HG02623 (cell line): ENCODE results near the gene KSR2.
"Not testable (repeated sequence)": the region's sequence is repeated elsewhere in the genome, so short reads cannot be mapped to it uniquely, and the experiment has no call there.

Source experiments
- ATAC-seq: cut with Tn5 transposase; IDR thresholded peaks from one replicate; pipeline ENCODE4 v1.9.1; 2021; ENCODE audit warnings: moderate library complexity; ENCODE audit not compliant: unreplicated experiment

Gene KSR2

DNA sequence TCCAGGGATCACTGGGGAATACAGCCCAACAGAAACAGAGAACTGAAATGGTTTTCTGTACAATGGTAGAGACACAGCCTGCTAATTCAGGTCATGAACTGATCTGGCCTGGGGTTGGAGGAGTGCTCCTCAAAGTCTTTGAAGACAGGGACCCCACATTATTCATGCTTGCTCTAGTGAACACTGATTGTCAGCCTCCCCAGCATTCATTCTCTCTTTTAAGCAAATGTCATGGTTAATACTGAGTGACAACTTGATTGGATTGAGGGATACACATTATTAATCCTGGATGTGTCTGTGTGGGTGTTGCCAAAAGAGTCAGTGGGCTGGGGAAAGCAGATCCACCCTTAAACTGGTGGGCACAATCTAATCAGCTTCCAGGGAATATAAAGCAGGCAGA, 319.0 kb downstream of the KSR2 start:
- no peak for ATAC-seq

DNA sequence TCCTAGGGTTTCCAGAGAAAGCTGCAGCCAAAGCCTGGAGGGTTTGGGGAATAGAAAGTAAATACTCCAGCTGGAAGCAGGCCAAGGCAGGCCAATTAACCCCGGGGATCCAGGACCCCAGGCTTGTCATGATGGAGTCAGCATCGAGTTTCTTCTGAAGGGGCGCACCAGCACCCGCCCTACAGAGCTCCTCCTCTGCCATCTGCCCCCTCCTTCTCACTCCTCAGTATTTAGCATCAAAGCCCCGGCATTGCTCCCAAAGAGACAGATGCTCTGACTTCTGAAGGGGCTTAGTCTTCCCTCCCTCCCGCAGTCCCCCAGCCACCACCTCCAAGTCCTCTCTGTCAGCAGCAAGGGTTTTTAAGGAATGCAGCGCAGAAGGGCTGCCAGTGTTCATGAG, 322.3 kb downstream of the KSR2 start:
- no peak for ATAC-seq

DNA sequence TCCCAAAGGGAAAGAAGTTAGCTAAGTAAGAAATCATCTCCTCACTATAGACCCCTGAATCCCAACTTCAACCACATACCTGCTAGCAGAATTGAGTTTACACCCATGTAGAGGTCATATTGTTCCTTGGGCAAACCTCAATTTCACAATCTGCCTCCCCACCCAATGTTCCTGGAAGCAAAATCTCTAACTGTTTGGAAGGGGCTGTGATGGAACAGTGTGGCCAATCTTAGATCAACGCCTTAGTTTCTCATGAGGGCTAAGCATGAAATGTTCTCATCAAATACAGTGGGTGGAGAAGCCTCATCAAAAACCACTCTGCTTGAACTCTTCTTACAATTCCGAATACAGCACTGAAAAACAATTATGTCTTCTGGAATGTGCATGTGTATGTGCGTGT, 323.3 kb downstream of the KSR2 start:
- no peak for ATAC-seq

DNA sequence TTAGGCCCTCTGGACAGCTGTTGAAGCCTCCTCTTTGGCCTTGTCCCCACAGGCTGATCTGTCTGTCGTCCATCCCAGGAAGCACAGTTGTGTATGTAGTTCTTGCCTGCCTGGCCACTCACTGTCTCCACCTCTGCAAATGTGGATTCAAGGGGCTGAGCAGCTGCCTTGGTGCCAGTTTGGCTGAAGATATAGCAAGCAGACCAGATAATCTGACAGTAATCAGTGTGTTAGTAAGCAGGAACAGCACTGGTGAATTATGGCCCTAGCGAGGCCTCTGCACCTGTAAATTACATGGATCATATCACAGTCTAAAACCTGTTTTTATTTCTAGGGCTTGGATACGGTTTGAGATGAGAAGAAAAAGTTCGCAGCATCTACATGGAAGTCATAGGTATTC, 324.8 kb downstream of the KSR2 start:
- no peak for ATAC-seq

DNA sequence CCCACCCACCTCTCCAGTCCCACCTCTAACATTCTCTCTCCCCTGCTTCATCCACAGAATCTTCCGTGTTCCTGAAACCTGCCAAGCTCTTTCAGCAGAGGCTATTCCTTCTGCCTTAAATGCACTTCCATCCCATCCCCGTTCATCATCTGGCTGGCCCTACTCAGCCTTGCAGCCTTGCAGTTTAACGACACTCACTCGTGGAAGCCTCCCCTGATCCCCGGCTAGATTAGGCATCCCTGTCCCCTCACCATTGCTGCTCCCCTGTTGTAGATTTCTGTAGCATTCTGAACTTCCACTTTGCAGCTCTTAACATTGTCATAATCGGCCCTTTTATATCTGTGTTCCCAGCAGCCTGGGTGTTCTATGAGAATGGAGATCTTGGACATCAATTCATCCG, 326.9 kb downstream of the KSR2 start:
- no peak for ATAC-seq

DNA sequence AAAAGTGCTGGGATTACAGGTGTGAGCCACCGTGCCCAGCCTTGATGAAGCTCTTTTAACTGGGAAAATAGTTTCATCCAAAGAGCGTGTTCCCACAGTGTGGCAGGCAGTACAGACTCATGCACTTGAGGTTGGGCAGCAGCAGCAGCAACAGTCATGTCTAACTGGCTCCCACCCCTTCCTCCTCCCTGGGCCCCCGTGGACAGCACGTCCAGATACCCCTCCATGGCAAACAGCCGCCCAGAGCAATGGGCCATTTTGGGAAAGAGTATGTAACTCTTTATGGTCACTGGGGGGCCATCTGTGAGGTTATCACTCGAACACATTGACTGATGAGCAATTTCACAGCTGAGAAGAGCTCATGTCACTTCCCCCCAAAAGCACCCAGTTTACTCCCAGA, 328.3 kb downstream of the KSR2 start:
- no peak for ATAC-seq

DNA sequence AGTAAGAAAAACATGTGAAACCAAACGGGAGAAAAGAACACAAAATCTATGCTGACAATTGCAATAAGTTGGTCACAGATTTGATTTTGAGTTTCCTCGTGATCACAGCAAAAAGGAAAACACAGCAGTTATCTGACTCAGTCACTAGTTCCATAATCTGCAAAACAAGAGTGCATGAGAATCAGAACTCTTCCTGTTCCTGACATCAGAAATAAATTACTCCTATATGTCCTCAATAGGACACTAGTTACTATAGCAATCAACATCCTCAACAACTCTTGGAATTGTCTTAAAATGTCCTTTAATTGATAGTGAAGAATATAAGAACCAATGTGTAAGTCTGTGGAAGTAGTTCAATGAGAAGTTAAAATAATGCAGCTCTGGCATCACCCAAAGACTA, 339.3 kb downstream of the KSR2 start:
- ATAC-seq: no peak

DNA sequence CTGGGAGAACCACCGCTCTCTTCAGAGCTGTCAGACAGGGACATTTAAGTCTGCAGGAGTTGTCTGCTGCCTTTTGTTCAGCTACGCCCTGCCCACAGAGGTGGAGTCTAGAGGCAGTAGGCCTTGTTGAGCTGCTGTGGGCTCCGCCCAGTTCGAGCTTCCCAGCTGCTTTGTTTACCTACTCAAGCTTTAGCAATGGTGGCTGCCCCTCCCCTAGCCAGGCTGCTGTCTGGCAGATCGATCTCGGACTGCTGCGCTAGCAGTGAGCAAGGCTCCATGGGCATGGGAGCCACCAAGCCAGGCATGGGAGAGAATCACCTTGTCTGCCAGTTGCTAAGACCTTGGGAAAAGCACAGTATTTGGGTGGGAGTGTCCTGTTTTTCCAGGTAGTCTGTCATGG, 340.1 kb downstream of the KSR2 start:
- not testable (repeated sequence) for ATAC-seq

DNA sequence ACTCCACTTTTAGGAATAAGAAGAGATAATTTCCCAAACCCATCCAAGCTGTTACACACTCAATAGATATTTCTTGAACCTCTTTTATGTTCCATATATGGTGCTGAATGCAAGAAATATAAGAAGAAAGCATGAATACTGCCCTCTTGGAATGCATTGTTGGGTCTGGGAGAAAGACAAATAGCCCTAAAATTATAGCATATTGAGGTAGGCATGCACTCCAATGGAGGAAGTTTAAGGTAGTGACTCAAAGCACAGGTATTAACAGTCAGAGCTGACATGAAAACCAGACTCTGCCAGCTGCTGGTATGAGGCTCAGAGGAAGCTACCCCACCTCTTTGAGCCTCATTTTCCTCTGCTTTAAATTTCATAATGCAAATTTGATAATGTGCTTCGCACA, 346.0 kb downstream of the KSR2 start:
- no peak for ATAC-seq

DNA sequence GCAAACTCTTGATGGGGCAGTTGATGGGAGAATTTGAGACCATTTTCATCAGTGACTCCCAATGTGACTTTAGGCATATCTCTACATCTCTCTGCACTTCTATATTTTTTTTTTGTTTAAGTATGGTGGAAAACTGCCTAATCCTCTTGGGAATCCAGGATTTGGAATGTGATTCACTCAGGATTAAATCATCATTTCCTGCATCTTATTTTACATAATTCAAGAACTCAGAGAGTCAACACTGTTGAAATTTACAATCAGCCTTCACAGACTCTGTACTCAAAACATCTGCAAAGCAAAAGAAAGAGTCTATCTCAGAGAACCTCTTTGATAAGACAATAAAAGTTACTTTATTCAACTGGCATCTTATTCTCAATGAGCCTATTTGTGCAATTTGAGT, 346.7 kb downstream of the KSR2 start:
- no peak for ATAC-seq

DNA sequence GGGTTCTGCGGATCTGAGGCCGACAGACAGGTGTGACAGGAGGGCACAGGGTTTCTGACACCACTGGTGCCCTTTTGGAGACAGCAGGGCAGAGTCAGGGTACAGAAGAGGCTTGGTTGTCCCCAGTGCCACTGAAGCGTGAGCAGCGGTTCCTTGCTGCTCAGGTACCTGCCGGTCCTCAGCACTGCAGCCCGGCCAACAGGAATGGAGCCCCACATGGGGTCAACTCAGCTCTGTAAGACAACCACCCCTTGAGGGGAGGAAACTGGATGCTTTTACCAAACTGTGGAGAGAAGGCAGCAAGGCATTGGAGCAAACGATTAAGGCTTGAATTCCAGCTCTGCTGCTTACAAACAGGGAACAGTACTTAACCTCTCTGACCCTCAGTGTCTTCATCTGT, 361.0 kb downstream of the KSR2 start:
- ATAC-seq: no peak

DNA sequence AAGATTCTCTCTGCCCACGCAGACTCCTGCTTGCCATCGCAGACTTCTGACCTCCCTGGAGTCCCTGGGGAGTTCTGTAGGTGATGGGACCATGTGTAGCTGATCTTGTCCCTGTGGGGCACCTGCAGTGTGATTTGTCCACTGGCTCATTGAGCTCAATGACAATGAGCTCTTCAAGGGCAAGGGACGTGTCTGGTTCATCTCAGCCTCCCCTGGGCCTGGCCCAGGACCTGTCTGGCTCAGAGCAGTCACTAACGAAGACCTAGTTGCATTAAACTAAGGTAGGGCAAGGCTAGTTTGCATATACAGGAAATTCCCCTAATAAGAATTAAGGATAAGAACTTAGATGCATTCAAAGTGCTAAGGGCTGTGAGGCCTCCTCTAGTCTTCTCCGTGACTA, 361.8 kb downstream of the KSR2 start:
- ATAC-seq: no peak

DNA sequence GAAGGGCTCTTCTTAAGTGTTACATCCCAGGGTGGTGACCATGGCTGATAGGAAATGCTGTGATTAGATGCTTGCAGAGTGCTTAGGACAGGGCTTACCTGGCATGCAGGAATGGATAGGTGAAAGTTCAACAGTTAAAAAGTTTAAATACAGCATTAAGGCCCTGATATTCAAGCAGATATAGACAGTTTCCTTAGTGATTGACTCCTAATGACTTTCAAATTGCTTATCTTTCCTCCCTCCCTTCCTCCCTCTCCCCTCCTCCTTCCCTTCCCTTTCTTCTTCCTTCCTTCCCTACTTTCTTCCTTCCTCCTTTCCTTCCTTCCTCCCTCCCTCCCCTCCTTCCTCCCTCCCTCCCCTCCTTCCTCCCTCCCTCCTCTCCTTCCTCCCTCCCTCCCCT, 362.8 kb downstream of the KSR2 start:
- no peak for ATAC-seq

DNA sequence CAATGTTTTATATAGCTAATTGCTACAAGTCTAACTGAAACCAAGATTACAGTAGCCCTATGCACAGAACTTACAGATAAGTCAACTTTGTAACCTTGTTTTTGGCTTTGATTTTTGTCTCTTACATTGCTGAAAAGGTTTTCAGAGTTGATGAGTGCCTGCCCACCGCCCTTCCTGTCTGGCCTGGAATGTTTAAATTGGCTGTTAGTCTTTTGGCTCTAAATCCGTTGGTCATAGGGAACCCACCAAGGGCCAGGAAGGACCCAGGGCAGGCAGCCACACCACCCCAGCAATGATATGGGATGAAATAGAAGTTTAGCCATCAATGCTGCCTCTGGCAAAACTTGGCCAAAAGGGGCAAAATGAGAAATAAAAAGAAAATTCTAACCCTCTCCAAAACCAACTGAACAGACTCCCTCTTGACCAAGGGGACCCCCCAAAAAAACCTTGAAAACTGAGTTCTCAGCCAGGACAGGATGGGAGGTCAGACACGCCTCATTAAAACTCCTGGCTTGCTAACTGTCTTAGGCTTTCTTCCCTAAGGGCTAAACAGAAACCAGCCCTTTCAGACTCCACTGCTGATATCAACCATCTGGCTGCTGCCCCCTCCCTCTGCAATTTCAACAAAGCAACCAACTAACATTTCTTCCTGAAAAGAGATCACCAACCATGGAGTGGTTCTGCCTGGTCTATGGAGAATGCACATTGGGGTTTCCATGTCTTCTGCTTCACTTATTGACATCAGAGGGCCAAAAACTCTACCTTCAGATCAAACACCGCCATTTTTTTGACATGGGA, 365.3 kb downstream of the KSR2 start:
- no peak for ATAC-seq

DNA sequence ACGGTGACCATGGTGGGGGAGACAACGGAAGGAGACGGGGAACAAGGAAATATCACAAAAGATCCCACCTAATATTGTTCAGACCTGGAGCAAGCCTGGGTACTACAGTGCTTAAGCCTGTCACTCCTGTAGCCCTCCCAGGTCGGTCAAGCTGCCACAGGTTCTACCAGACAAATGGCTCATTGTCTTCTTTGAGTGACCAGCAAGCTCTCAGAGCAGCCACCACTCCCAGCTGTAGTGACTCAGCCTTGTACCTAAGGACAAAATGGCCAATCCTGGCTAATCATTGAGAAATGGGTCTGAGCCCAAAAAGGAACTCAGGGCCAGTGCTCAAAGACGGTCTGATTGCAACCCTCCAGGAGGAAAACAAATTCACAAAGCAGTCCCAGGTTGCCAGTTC, 368.9 kb downstream of the KSR2 start:
- no peak for ATAC-seq

DNA sequence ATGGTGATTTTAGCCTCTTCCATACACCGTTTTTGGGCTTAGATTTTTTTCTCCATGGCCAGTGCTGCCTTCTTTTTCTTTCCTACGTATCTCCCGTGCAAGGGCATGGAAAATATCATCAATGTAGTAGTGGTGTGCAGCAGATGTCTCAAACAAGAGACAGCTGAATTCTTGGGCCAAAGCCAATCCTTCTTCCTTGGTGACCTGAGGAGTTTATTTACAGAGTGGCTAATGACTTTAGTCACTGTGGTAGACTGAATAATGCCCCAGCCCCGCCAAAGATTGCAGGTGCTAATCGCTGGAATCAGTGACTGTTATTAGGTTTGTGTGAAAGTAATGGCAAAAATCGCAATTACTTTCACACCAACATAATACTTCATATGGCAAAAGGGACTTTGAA, 371.8 kb downstream of the KSR2 start:
- no peak for ATAC-seq

DNA sequence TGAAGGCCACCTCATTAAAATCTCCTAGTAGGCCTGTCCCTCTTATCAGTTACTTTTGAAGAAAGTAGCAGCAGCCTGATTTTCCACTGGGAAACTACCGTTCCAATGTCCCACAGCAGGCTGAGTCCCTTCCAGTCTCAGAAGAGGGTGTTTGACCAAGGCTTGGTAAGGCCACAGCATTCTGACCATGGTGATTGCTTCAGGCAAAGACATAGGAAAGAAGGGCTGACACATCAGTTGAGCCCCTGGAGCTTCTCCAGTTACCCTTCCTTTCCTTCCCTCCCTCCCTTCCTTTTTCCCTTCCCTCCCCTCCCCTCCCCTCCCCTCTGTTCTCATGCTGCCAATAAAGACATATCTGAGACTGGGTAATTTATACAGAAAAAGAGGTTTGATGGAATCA, 373.0 kb downstream of the KSR2 start:
- no peak for ATAC-seq

DNA sequence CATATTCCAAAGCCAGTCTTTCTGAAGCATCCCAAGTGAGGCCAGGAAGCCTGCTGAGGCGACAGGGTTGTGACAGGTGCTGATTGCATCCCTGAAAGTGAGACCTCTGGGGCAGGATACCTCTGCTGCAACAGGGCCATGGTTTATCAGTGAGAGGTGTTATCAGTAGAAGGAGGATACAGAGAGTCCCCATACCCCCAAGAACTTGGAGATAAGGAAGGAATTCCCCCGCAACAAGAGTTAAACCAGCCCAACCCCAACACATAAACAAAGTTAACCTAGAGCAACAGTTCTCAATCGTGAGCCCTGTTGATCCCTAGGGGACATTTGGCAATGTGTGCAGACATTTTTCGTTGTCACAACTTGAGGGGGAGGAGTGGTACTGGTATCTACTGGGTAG, 374.3 kb downstream of the KSR2 start:
- ATAC-seq: no peak

DNA sequence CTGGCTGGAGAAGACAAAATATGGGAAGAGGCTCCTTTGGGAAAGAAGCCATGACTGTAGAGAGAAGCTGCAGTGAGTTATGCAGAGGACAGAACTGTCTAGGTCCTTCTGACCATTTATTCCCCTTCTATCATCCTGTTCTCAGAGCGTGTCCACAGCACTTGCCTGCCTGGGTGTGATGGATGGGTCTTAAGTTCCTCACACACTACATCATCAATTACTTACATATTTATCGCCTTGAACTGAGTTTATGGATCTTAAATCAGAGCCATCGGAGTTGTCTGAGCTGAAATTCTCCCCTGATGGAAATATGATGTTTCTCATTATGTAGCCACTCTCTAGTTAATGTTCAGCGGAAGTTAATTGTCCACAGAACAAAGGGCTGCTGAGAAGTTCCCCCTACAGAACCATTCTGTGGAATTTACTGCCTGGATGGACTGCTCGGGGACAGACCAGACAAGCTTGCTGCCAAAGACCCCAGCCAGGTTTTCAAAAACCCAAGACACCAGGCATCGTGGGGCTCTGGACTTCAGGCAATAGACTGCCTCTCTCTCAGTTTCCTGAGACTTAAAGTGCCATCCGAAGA, 374.9 kb downstream of the KSR2 start:
- ATAC-seq: no peak

DNA sequence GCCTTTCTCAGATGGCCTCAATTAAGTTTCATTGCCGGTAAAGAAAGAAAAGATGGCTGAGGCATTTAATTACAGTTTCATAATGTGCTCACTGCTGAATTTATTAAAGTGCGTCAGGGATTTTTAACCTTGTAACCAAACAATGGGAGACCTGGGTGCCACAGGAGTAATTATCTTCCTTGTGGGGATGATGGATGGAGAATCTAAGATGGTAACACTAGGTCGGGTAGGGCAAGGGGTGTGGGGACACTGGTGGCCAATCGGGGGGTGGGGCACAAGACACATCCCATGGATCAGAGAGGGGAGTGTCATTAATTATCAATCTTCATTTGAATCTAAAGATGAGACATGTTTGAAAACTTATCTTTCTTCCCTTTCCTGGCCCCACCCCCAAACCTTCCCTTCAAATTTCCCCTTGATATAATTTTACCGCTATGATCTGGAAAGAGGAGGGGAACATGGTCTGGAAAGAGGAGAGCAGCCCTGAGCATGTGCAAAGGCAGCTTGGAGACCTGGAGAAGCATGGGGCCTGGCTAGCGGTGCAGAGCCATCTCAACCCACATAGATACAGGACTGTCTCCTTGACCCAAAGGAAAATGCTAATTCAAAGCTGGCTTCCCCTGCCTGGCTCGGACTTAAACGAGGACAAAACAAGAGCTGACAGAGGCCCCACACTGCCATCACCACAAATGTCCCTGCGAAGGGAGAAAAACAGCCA, 376.0 kb downstream of the KSR2 start:
- ATAC-seq: no peak

DNA sequence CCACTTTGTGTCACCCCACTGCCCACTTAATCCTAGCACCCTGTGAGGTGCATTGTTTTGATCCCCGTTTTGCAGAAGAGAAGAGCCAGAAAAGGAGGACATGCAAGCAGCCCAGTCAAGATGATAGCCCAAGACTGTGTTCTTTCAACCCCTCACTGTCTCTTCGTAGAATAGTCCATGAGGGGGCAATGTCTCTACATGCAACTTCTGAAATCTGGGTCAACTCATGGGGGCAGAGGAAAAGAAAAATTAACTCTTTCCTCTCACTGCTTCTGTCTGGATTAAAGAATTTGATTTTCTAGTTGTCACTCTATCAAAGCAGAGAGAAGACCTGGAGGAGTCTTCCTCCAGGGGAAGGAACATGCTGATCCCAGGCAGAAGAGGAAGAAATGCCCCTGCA, 377.8 kb downstream of the KSR2 start:
- ATAC-seq: no peak

DNA sequence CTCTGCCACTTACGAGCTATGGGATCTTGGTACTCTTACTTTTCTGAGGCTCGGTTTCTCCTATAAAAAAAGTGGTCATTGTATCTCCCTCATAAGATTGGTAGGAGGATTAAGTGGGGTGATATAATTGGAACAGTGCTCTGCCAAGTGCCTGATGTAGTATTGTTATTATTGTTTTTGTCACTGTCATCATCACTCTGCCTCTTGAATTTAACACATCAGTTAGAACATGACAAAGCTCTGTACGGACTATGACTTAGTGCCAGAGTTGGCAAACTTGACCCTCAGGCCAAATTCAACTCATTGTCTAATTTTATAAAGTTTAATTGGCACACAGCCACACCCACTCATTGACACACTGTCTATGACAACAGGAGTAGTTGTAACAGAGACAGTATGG, 378.4 kb downstream of the KSR2 start:
- ATAC-seq: no peak
